Measurements from ENCODE around the gene TACSTD2.
A peak's percentile ranks its signal among the peaks of the same experiment; 100 is the strongest.
"Not testable (repeated sequence)": the region's sequence is repeated elsewhere in the genome, so short reads cannot be mapped to it uniquely, and the experiment has no call there.

The TACSTD2 gene

GRCh38 chr1:58608297-58608696 lies 31.2 kb upstream of the TACSTD2 start:
- TF ChIP-seq REST (IDR thresholded peaks at IDR 0.05; ENCODE audit: insufficient replicate concordance, low read depth) (no peak), POLR2AphosphoS5 (IDR thresholded peaks at IDR 0.05; ENCODE audit: low read depth) (no peak), SPI1 (IDR thresholded peaks at IDR 0.05; ENCODE audit: borderline replicate concordance, low read depth) (no peak), GABPA (IDR thresholded peaks at IDR 0.05; ENCODE audit: low read depth) (no peak), CTCF (IDR thresholded peaks at IDR 0.05; ENCODE audit: insufficient read depth, low read length) (no peak)
- no peak overlapping the region for H3K4me3 ChIP-seq (replicated peaks; ENCODE audit: insufficient read depth, low read length)
- H3K27me3 ChIP-seq (ENCODE audit: insufficient read depth, poor library complexity, severe bottlenecking) = no peaks in the 10 kb centered on the region
- no peak overlapping the region for H3K27ac ChIP-seq (replicated peaks)
- no peak for DNase-seq (ENCODE audit: low read depth in 1 of 2, low spot score in 1 of 2)

- no peaks in the 10 kb centered on the region for H3K27me3 ChIP-seq (ENCODE audit: insufficient read depth, poor library complexity, severe bottlenecking)
- no peak overlapping the region for H3K4me3 ChIP-seq (replicated peaks; ENCODE audit: insufficient read depth, low read length)
- DNase-seq (ENCODE audit: low read depth in 1 of 2, low spot score in 1 of 2) = no peak
- no peak overlapping the region for H3K27ac ChIP-seq (replicated peaks)
- TF ChIP-seq POLR2AphosphoS5 (IDR thresholded peaks at IDR 0.05; ENCODE audit: low read depth) = no peak
- TF ChIP-seq GABPA (IDR thresholded peaks at IDR 0.05; ENCODE audit: low read depth) = no peak
- no peak for TF ChIP-seq SPI1 (IDR thresholded peaks at IDR 0.05; ENCODE audit: borderline replicate concordance, low read depth)
- TF ChIP-seq REST (IDR thresholded peaks at IDR 0.05; ENCODE audit: insufficient replicate concordance, low read depth) = no peak
- no peak for TF ChIP-seq CTCF (IDR thresholded peaks at IDR 0.05; ENCODE audit: insufficient read depth, low read length)
Observed at GRCh38 chr1:58607391-58607790, 30.3 kb upstream of the TACSTD2 start.

- not testable (repeated sequence) for H3K27me3 ChIP-seq (ENCODE audit: insufficient read depth, poor library complexity, severe bottlenecking); H3K4me3 ChIP-seq (replicated peaks; ENCODE audit: insufficient read depth, low read length); DNase-seq (ENCODE audit: low read depth in 1 of 2, low spot score in 1 of 2); H3K27ac ChIP-seq (replicated peaks)
Observed at GRCh38 chr1:58601921-58602320, 24.9 kb upstream of the TACSTD2 start.

GRCh38 chr1:58597996-58598395 lies 20.9 kb upstream of the TACSTD2 start:
- H3K27me3 ChIP-seq (ENCODE audit: insufficient read depth, poor library complexity, severe bottlenecking) = no peaks in the 10 kb centered on the region
- H3K27ac ChIP-seq (replicated peaks) = no peak overlapping the region
- peak in 1 of 2 experiments; percentile 74 for DNase-seq (ENCODE audit: low read depth in 1 of 2, low spot score in 1 of 2)
- no peak for TF ChIP-seq CTCF (IDR thresholded peaks at IDR 0.05; ENCODE audit: insufficient read depth, low read length)
- TF ChIP-seq POLR2AphosphoS5 (IDR thresholded peaks at IDR 0.05; ENCODE audit: low read depth) = peak; percentile 58
- peak; percentile 84; the same call in 1 of the 2 replicates for TF ChIP-seq SPI1 (IDR thresholded peaks at IDR 0.05; ENCODE audit: borderline replicate concordance, low read depth)
- no peak for TF ChIP-seq GABPA (IDR thresholded peaks at IDR 0.05; ENCODE audit: low read depth)
- no peak for TF ChIP-seq REST (IDR thresholded peaks at IDR 0.05; ENCODE audit: insufficient replicate concordance, low read depth)
- no peak overlapping the region for H3K4me3 ChIP-seq (replicated peaks; ENCODE audit: insufficient read depth, low read length)
